Aorta (tissue), 4 donors: ENCODE measurements around the gene KRT75. TPM values are rescaled to one million over a fixed set of nuclear protein-coding genes. Genes with fewer than 3 reads are reported as not detected.

Source experiments
- polyA plus RNA-seq, 2 donors: library from polyadenylated mRNA; stranded (reverse); fragments of 200-250 nt; gene quantifications; one replicate each; pipeline ENCODE4 v1.2.3, GENCODE V29; 2013
- total RNA-seq, 2 donors: library from RNA; stranded (reverse); fragmentation: NEBNext Ultra II Directional; extraction: Animal tissue kit (Norgen Biotek cat#: 25700); gene quantifications; one replicate each; pipeline ENCODE4 v1.2.1, GENCODE V29; 2021
- donor health status: healthy with polysubstance abuse.
- donor health status: Bipolar disorder and iron deficiency.
- donor health status: DM: no; HTN: no; CAD: no.
- donor health status: DM: yes; HTN: yes; CAD: no.

The KRT75 gene
- total and polyA plus RNA-seq, 4 donors, result not detected

Other genes with a start within 250 kb of the KRT75 start
- gene KRT80, start 242.4 kb downstream of the KRT75 start, total RNA-seq, result under 1 TPM; 0.12 to 0.71 TPM
- gene KRT80, start 242.4 kb downstream of the KRT75 start, polyA plus RNA-seq, result under 1 TPM in 1 of 2 donors, not detected in 1; 0.20 TPM
- gene KRT7, start 201.1 kb downstream of the KRT75 start, total RNA-seq, result 10 to 100 TPM in 1 of 2 donors, 1 to 10 TPM in 1; 8.7 to 17.3 TPM
- gene KRT7, start 201.1 kb downstream of the KRT75 start, polyA plus RNA-seq, result 100 to 1,000 TPM in 1 of 2 donors, 10 to 100 TPM in 1; 82.6 to 110 TPM
- under 1 TPM; 0.39 to 0.45 TPM for gene KRT86, start 159.7 kb downstream of the KRT75 start, total RNA-seq
- gene KRT86, start 159.7 kb downstream of the KRT75 start, polyA plus RNA-seq, result 1 to 10 TPM; 2.1 to 3.2 TPM
- under 1 TPM in 1 of 2 donors, not detected in 1; 0.45 TPM for gene KRT81, start 142.8 kb downstream of the KRT75 start, total RNA-seq
- 1 to 10 TPM in 1 of 2 donors, not detected in 1; 2.9 TPM for gene KRT81, start 142.8 kb downstream of the KRT75 start, polyA plus RNA-seq
- gene KRT83, start 113.0 kb downstream of the KRT75 start, total RNA-seq, result not detected
- gene KRT83, start 113.0 kb downstream of the KRT75 start, polyA plus RNA-seq, result not detected
- not detected for gene KRT85, start 66.9 kb downstream of the KRT75 start, total RNA-seq
- gene KRT85, start 66.9 kb downstream of the KRT75 start, polyA plus RNA-seq, result not detected
- not detected for gene KRT84, start 48.7 kb downstream of the KRT75 start, total RNA-seq
- gene KRT84, start 48.7 kb downstream of the KRT75 start, polyA plus RNA-seq, result not detected
- gene KRT82, start 28.0 kb downstream of the KRT75 start, total RNA-seq, result not detected
- not detected for gene KRT82, start 28.0 kb downstream of the KRT75 start, polyA plus RNA-seq
- not detected for gene KRT6B, start 17.8 kb upstream of the KRT75 start, total RNA-seq
- gene KRT6B, start 17.8 kb upstream of the KRT75 start, polyA plus RNA-seq, result under 1 TPM in 1 of 2 donors, not detected in 1; 0.18 TPM
- not detected for gene KRT6C, start 39.4 kb upstream of the KRT75 start, total RNA-seq
- gene KRT6C, start 39.4 kb upstream of the KRT75 start, polyA plus RNA-seq, result under 1 TPM; 0.08 to 0.25 TPM
- gene KRT6A, start 58.9 kb upstream of the KRT75 start, total RNA-seq, result not detected
- 1 to 10 TPM in 1 of 2 donors, under 1 TPM in 1; 0.38 to 1.8 TPM for gene KRT6A, start 58.9 kb upstream of the KRT75 start, polyA plus RNA-seq
- under 1 TPM in 1 of 2 donors, not detected in 1; 0.87 TPM for gene KRT5, start 86.0 kb upstream of the KRT75 start, total RNA-seq
- gene KRT5, start 86.0 kb upstream of the KRT75 start, polyA plus RNA-seq, result 1 to 10 TPM; 1.4 to 2.4 TPM
- gene KRT71, start 118.8 kb upstream of the KRT75 start, total RNA-seq, result not detected
- gene KRT71, start 118.8 kb upstream of the KRT75 start, polyA plus RNA-seq, result not detected
- not detected for gene KRT74, start 139.5 kb upstream of the KRT75 start, total RNA-seq
- gene KRT74, start 139.5 kb upstream of the KRT75 start, polyA plus RNA-seq, result not detected
- not detected for gene KRT72, start 167.1 kb upstream of the KRT75 start, total RNA-seq
- gene KRT72, start 167.1 kb upstream of the KRT75 start, polyA plus RNA-seq, result 1 to 10 TPM in 1 of 2 donors, not detected in 1; 1.6 TPM
- not detected for gene KRT73, start 184.2 kb upstream of the KRT75 start, total RNA-seq
- not detected for gene KRT73, start 184.2 kb upstream of the KRT75 start, polyA plus RNA-seq
- gene KRT2, start 217.8 kb upstream of the KRT75 start, total RNA-seq, result not detected
- under 1 TPM; 0.05 to 0.50 TPM for gene KRT2, start 217.8 kb upstream of the KRT75 start, polyA plus RNA-seq
- gene KRT1, start 246.0 kb upstream of the KRT75 start, total RNA-seq, result under 1 TPM in 1 of 2 donors, not detected in 1; 0.51 TPM
- gene KRT1, start 246.0 kb upstream of the KRT75 start, polyA plus RNA-seq, result not detected